H1 (cell line): ENCODE results near the gene SCNN1B. TPM values are rescaled to one million over a fixed set of nuclear protein-coding genes. Genes with fewer than 3 reads are reported as not detected.

Source experiments
- BRCA1 ChIP-seq: IDR thresholded peaks from 2 replicates; pipeline ENCODE4 v1.6.1; 2012; ENCODE audit warnings: low read depth, low read length, improper control_type of control experiment
- CHD7 ChIP-seq: fragments of 300-600 bp; sonication (generic); IDR thresholded peaks from 2 replicates; pipeline ENCODE4 v1.7.1; 2012; ENCODE audit warnings: low read length, moderate library complexity, mild to moderate bottlenecking, inconsistent platforms; ENCODE audit not compliant: insufficient replicate concordance
- RFX5 ChIP-seq: IDR thresholded peaks from 2 replicates; pipeline ENCODE4 v1.6.1; 2011; ENCODE audit warnings: low read depth, low read length, improper control_type of control experiment, borderline replicate concordance
- SAP30 ChIP-seq: fragments of 300-600 bp; sonication (generic); IDR thresholded peaks from 2 replicates; pipeline ENCODE4 v1.7.1; 2012; ENCODE audit warnings: low read length, moderate library complexity, mild to moderate bottlenecking, inconsistent platforms; ENCODE audit not compliant: insufficient read depth, insufficient replicate concordance
- SIX5 ChIP-seq: IDR thresholded peaks from 2 replicates; pipeline ENCODE4 v1.6.1; 2011; ENCODE audit warnings: mild to moderate bottlenecking, low read depth, low read length
- SP1 ChIP-seq: IDR thresholded peaks from 2 replicates; pipeline ENCODE4 v1.6.1; 2011; ENCODE audit warnings: low read depth, low read length
- TAF1 ChIP-seq: IDR thresholded peaks from 2 replicates; pipeline ENCODE4 v1.6.1; 2011; ENCODE audit warnings: mild to moderate bottlenecking, low read depth, low read length
- TAF7 ChIP-seq: optimal IDR thresholded peaks from 2 replicates; pipeline ENCODE3; 2011; ENCODE audit warnings: low read depth, mild to moderate bottlenecking, inconsistent platforms, low read length, moderate library complexity, borderline replicate concordance
- ZNF274 ChIP-seq: IDR thresholded peaks from 2 replicates; pipeline ENCODE4 v1.7.0; 2012; ENCODE audit warnings: low read length, borderline replicate concordance; ENCODE audit errors: extremely low read depth
- polyA plus RNA-seq, 7 experiments: library from polyadenylated mRNA; depleted of rRNA in 3 of 7; stranded (reverse) in 5 of 7; unstranded in 2 of 7; fragments of >200 nt in 5 of 7; fragments of 200-250 nt in 2 of 7; gene quantifications; 1 replicate in 5 of 7; 2 replicates in 1 of 7; 4 replicates in 1 of 7; pipeline versions ENCODE4 v1.2.1 to v1.2.3, GENCODE V29; 2011 to 2013; ENCODE audit warnings: missing spikeins in 2 of 7, mixed read lengths in 2 of 7
- total RNA-seq: library from RNA; stranded (reverse); fragmentation: NEBNext Ultra II Directional; extraction: Animal tissue kit (Norgen Biotek cat#: 25700); gene quantifications from 2 replicates; pipeline ENCODE4 v1.2.1, GENCODE V29; 2021

The SCNN1B gene
- total and polyA plus RNA-seq, 2 of the 8 experiments (the other 6 are each of a cell fraction or from before 2014, with no cell fraction given): 0.20 to 0.95 TPM

DNA sequence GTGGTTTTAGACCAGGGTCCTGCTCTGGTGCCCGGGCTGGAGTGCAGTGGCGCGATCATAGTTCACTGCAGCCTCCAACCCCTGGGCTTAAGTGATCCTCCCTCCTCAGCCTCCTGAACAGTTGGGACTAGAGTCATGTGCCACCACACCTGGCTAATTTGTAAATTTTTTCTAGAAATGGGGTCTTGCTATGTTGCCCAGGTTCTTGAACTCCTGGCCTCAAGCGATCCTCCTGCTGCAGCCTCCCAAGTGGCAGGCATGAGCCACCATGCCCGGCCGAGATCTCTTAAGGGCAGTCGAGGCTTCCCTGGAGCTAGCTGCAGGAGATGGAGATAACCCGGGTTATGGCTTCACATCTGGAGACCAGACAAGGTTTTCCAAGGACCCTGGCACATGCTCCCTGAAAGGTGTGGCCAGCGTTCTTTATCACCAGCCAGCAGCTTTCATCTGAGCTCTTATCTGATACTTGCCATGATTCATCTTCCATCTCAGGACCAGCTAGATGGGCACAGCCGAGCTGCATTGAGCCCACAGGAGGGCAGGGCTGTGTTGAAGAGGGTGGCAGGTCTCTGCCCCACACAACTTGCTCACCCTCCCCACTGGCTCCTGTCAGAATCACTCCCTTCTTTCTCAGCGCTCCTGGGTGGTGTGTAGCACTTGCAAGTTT is 28.6 kb downstream of the SCNN1B start (continued):
- TF ChIP-seq ZNF274 (no peak), SAP30 (no peak), BRCA1 (no peak), SP1 (no peak), CHD7 (no peak), RFX5 (no peak), TAF1 (no peak), SIX5 (no peak), TAF7 (no peak)
